ENCODE data around the gene UCN.
"Not testable (repeated sequence)": the region's sequence is repeated elsewhere in the genome, so short reads cannot be mapped to it uniquely, and the experiment has no call there.

Gene UCN

DNA sequence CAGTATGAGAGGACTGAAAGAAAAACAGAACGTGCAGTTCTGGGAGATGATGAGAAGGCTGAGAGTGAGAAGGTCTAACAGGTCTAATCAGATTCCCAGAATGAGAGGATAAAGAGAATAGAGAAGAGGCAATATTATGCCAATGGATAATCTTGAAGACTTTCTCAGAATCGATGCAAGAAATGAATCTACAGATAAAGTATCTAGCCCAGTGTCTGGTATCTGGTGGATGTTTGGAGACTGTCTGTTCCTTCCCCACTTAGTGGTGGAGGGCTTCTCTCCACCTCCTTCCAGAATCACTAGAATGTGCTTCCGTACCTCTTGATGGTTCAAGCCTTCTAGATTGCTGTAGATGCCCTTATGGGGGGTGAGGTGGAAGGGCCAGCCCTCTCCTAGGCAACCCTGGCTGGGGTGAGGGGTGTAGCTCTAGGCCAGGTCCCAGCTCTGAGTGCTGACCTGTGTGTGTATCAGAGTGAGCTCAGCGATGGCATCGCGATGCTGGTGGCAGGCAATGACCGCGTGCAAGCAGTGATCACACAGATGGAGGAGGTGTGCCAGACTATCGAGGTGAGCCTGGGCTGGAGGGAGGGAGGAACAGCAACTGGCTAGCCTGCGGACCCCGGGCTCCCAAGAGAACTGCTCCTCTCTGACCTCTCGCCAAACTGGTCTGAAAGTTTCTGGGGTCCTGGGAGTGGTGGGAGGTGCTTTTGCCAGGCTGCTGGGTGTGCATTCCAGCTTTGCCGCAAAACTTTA is 3.6 kb downstream of the UCN start:
- Mint-ChIP-seq H3K36me3 (peaks cover 3% of the 10 kb centered on the region), H3K4me1 (no peaks in the 10 kb centered on the region), H3K9me3 (no peaks in the 10 kb centered on the region), H3K27me3 (peaks cover 12% of the 10 kb centered on the region), H3K27ac (no peak overlapping the region), H3K4me3 (no peak overlapping the region)

DNA sequence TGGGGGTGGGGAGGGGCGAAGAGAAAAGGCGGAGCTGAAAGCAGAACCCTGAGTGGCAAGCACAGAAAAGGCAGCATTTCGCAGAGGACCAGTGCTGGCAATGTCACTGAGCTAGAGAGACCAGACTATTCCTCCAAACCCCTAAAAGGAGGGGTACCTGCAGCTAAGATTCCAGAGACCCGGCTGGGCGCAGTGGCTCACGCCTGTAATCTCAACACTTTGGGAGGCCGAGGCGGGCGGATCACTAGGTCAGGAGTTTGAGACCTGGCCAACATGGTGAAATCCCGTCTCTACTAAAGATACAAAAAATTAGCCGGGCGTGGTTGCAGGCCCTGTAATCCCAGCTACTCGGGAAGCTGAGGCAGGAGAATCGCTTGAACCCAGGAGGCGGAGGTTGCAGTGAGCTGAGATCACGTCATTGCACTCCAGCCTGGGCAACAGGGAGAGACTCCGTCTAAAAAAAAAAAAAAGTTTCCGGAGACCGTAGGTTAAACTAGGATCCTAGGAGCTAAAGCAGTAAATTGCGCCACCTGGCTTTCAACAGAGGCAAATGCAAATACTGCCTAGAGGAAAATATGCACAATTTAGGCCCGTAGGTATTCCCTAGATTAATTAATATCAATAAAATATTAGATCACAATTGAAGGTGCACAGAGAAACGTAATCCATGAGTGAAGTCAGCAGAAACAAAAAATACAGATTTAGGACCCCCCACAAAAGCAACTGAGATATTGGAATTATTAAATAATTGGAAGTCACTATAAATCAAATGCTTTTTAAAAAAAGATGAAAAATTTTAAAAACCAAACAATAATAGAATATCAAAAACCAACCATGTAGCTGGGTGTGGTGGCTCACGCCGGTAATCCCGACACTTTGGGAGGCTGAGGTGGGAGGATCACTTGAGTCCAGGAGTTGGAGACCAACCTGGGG is 4.9 kb downstream of the UCN start:
- H3K4me1 Mint-ChIP-seq, result no peaks in the 10 kb centered on the region
- no peak overlapping the region for H3K27ac Mint-ChIP-seq
- peak overlapping the region; percentile 63 for H3K4me3 Mint-ChIP-seq
- no peaks in the 10 kb centered on the region for H3K9me3 Mint-ChIP-seq
- peaks cover 12% of the 10 kb centered on the region for H3K27me3 Mint-ChIP-seq
- H3K36me3 Mint-ChIP-seq, result no peaks in the 10 kb centered on the region

DNA sequence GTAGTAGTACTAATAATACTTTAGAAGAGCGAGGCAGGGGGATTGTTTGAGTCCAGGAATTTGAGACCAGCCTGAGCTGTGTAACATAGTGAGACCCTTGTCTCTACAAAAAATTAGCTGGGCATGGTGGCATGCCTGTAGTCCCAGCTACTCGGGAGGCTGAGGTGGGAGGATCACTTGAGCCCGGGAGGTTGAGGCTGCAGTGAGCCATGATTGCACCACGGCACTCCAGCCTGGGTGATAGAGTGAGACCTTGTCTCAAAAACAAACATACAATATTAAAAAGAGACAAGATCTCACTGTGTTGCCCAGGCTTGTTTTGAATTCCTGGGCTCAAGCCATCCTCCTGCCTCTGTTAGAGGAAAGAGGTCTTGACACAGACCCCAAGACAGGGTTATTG is 7.6 kb downstream of the UCN start:
- not testable (repeated sequence) for H3K4me3 Mint-ChIP-seq, H3K36me3 Mint-ChIP-seq, H3K4me1 Mint-ChIP-seq, H3K27ac Mint-ChIP-seq, H3K9me3 Mint-ChIP-seq
- peaks cover 12% of the 10 kb centered on the region for H3K27me3 Mint-ChIP-seq

DNA sequence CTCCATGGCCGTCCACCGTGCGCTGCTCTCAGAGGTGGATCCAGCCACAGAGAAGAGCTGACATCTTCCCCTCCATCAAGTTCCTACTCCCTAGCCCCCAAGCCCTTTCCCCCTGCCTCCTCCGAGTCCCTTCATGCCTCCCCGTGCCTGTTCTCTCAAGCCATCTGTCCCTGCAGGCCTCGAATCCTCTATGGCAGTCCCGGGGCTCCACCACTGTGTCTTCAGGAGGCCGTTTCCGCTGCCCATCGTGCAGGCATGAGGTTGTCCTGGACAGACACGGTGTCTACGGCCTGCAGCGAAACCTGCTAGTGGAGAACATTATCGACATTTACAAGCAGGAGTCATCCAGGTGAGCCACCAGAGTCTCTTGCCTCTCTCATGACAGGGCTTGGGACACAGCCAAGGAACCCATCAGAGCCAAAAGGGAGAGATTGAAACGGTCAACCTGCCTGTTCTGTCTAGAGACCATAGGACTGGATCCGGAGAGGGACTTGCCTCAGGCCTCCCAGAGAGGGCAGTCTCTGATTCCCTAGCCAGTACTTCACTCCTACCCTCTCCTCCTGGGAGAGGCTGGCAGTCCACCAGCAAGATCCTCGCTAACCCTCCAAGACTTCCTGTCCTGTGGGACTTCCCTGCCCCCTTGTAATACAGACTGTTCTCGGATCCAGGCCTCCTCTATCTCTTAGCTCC is 9.7 kb downstream of the UCN start:
- Mint-ChIP-seq H3K27me3 (no peaks in the 10 kb centered on the region), H3K4me1 (no peaks in the 10 kb centered on the region), H3K36me3 (no peaks in the 10 kb centered on the region), H3K9me3 (no peaks in the 10 kb centered on the region), H3K27ac (no peak overlapping the region), H3K4me3 (no peak overlapping the region)

DNA sequence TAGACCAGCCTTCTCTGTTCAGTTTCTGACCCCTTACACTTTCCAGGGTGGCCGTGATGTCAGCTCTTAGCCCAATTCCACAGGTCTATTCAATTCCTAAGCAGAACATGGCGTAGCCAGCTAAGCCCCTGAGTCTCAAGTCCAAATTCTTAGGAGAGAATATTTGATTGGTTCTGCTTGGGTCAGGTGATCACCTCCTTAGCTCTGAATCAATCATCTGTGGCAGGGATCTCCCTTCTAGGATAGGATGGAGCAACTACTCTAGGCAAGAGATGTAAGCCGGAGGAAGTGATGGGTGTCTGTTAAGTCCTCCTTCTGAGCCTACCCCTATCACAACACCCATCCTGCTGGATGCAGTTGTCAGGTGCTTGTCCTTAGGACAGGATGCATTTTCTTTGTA is 11.1 kb downstream of the UCN start:
- Mint-ChIP-seq H3K4me3 (no peak overlapping the region), H3K4me1 (no peaks in the 10 kb centered on the region), H3K9me3 (no peaks in the 10 kb centered on the region), H3K27ac (no peak overlapping the region), H3K27me3 (no peaks in the 10 kb centered on the region), H3K36me3 (no peaks in the 10 kb centered on the region)

DNA sequence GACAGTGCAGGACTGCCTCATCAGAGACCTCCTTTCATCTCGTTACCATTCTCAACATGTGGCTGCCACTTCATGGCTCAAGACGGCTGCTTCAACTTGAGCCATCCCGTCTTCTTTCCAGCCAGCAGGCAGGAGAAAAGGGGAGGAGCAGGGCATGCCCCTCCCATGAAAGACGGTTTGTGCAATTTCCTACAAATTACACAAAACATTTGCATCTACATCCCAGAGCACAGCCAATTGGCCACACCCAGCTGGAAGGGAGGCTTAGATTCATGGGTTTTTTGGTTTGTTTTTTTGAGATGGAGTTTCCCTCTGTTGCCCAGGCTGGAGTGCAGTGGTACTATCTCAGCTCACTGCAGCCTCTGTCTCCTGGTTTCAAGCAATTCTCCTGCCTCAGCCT is 11.8 kb downstream of the UCN start:
- Mint-ChIP-seq H3K9me3 (no peaks in the 10 kb centered on the region), H3K4me3 (no peak overlapping the region), H3K4me1 (no peaks in the 10 kb centered on the region), H3K27ac (no peak overlapping the region), H3K27me3 (peaks cover 2% of the 10 kb centered on the region), H3K36me3 (no peaks in the 10 kb centered on the region)

DNA sequence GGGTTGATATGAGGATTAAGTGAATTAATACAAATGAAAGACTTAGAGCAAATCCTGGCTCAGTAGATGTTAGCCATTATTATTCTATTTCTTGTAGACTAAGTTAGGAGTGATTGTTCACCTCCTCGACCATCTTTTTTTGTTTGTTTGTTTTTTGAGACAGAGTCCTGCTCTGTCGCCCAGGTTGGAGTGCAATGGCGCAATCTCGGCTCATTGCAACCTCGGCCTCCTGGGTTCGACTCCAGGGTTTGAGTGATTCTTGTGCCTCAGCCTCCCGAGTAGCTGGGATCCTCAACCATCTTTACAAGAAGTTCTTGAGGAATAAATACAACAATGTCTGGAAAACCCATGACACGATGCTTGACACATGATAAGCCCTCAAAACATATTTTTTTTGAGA is 13.3 kb downstream of the UCN start:
- H3K4me1 Mint-ChIP-seq, result no peaks in the 10 kb centered on the region
- H3K27ac Mint-ChIP-seq, result peak overlapping the region; percentile 35
- no peaks in the 10 kb centered on the region for H3K9me3 Mint-ChIP-seq
- H3K4me3 Mint-ChIP-seq, result no peak overlapping the region
- peaks cover 3% of the 10 kb centered on the region for H3K27me3 Mint-ChIP-seq
- H3K36me3 Mint-ChIP-seq, result no peaks in the 10 kb centered on the region

DNA sequence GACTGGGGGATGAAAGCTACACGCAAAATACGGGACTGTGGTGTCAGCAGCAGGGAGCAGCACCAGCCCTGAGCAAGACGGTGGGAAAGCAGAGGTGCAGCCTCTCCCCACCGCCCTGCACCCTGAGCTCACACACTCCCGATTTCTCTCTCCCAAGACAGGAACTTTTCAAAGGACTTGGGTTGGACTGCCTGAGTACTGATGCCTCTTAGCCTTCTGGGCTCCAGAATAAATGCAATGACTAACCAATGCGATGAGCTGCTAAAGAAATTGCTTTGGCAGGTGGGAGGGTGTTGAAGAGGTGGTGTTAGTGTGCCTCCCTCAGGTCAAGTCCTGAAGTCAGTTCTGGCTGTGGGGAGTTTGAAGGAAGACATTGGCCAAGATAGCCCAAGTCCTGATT is 16.4 kb downstream of the UCN start:
- H3K27ac Mint-ChIP-seq, result no peak overlapping the region
- H3K9me3 Mint-ChIP-seq, result no peaks in the 10 kb centered on the region

DNA sequence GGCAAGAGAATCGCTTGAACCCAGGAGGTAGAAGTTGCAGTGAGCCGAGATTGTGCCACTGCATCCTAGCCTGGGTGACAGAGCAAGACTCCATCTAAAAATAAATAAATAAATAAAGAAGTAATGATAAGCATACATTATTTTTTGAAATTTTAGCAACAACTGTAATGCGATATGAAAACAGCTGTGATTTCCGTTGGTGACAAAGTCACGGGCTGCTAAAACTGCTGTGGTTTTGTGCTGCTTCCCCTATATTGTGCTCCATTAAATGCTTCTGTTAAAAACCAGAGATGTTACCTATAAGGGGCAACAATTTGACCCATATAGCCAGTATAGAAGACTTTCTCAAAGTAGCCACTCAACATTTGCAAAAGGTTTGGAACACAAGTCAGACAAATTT is 17.7 kb downstream of the UCN start:
- Mint-ChIP-seq H3K27ac (no peak overlapping the region), H3K9me3 (no peaks in the 10 kb centered on the region), H3K27me3 (peaks cover 6% of the 10 kb centered on the region), H3K4me1 (no peaks in the 10 kb centered on the region), H3K4me3 (no peak overlapping the region), H3K36me3 (no peaks in the 10 kb centered on the region)

More for the DNA sequence above, 16.4 kb downstream of the UCN start:
- Mint-ChIP-seq H3K4me3 (no peak overlapping the region), H3K27me3 (peaks cover 6% of the 10 kb centered on the region), H3K36me3 (no peaks in the 10 kb centered on the region), H3K4me1 (no peaks in the 10 kb centered on the region)

DNA sequence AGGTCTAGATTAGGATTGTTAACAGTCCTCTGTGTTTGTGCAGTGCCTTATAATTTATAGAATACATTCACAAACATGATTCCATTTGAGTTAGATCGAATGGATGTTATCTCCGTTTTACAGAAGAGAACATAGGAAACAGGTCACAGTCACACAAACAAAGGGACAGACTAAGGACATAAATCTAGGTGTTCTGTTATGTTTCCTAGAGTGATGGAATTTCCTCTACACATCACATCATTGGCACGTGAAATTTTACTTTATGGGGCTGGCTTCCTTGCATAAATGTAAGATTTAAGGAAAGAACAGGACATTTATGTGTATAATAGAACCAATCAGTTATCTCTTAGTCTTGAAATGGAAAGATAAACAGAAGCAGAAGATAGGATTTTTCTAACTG is 19.6 kb downstream of the UCN start:
- Mint-ChIP-seq H3K4me1 (no peaks in the 10 kb centered on the region), H3K4me3 (no peak overlapping the region), H3K9me3 (no peaks in the 10 kb centered on the region), H3K27ac (no peak overlapping the region), H3K36me3 (no peaks in the 10 kb centered on the region), H3K27me3 (peaks cover 6% of the 10 kb centered on the region)

DNA sequence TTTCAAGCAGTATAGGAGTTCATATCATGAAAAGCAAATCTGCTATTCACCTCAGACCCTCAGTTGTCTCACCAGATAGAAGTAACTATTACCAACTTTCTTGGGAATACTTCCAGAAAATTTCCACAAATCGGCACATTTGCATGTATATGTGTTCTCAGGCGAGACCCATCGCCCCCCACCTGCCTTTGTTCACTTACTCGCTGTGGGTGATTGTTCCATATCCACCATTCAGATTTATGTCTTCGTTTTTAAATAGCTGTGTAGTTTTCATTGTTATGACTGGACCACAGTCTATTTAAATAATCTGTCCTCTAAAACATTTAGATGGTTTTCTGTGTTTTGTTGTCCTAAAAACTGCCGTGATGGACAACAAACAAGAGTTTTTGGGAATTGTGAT is 22.8 kb downstream of the UCN start:
- no peaks in the 10 kb centered on the region for H3K9me3 Mint-ChIP-seq
- H3K36me3 Mint-ChIP-seq, result no peaks in the 10 kb centered on the region
- H3K27ac Mint-ChIP-seq, result no peak overlapping the region
- H3K27me3 Mint-ChIP-seq, result peaks cover 3% of the 10 kb centered on the region
- no peak overlapping the region for H3K4me3 Mint-ChIP-seq
- H3K4me1 Mint-ChIP-seq, result no peaks in the 10 kb centered on the region

DNA sequence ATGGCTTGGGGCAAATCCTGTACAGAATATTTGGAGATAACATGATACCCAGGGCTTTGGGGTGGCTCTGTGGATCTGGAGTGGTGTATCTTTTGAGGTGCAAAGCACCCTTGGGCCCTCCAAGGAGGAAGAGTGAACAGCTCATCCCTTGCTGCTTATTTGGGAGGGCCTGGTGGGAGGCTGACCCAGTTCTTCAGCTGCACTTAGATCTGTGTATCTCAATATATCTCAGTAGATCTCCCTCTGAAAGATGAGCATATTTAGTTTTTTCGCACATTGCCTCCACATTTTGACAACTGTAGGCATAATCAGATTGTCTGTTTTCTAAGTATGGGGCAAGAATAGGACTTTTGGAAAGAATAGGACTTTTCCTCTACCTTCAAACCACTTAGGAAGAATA is 23.2 kb downstream of the UCN start:
- Mint-ChIP-seq H3K4me3 (no peak overlapping the region), H3K4me1 (peaks cover under 1% of the 10 kb centered on the region), H3K36me3 (no peaks in the 10 kb centered on the region), H3K27ac (no peak overlapping the region), H3K27me3 (peaks cover 3% of the 10 kb centered on the region), H3K9me3 (no peaks in the 10 kb centered on the region)

DNA sequence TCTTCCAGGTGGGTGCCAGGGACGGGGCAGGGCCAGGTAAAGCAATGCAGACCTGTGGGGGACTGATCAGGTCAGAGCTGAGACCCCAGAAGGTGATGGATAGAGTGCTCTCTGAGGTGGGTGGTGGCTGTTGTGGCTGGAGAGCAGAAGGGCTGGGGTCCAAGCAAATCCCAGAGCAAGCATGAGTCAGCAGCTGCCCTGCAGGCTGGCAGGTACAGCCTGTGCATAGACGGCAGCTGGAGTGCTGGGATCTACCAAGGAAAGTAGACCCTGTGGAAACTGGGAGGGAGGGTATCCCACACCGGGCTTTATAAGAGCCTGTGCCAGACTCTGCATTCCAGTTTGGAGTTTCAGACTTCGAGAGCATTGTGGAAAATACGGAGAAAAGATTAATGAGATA is 25.4 kb downstream of the UCN start:
- Mint-ChIP-seq H3K27me3 (peaks cover 2% of the 10 kb centered on the region), H3K4me3 (no peak overlapping the region), H3K4me1 (peaks cover 8% of the 10 kb centered on the region), H3K9me3 (no peaks in the 10 kb centered on the region), H3K27ac (no peak overlapping the region), H3K36me3 (no peaks in the 10 kb centered on the region)

DNA sequence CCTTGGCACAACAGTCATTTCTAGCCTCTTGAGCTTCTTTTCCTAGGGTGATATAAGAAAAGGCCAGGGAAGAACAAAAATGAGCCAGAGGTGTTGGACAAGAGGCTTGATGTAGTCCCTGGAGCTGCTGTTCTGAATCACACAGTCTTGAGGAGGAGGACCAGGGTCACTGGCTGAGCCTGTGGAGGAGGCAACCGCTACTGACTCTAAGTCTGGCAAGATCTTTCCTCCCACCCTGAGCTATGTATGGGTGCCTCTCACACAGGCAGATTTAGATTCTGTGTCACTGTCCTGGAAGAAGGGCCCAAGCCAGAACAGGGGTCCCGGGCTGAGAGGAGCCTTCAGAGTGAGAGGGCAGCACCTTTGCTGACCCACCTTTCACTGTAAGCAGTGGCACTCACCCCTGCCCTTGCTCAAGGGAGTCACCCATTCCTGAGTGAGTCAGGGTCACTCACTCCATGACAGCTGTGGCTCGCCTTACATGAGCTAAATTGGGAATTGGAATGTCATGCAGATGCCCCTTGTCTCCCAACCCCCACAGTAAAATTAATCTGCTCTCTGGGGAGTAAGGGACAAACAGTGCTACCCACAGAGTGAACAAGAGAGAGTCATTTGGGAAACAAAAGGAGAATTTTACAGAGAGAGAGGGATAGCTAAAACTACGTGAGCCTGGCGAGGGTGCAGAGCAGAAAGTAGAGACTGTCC is 26.2 kb downstream of the UCN start, which contains the start of gene TRIM54:
TRIM54 (plus strand) TSS at position 575 of the 705 bp plus-strand sequence. CDS start 303 bp downstream, outside the sequence.
- no peak within 1 kb of the TSS for H3K4me3 Mint-ChIP-seq
- no peaks in the 10 kb centered on the region for H3K36me3 Mint-ChIP-seq
- H3K9me3 Mint-ChIP-seq, result no peaks in the 10 kb centered on the region
- no peak within 1 kb of the TSS for H3K27ac Mint-ChIP-seq
- peaks cover 8% of the 10 kb centered on the region for H3K4me1 Mint-ChIP-seq
- H3K27me3 Mint-ChIP-seq, result peaks cover 2% of the 10 kb centered on the region

DNA sequence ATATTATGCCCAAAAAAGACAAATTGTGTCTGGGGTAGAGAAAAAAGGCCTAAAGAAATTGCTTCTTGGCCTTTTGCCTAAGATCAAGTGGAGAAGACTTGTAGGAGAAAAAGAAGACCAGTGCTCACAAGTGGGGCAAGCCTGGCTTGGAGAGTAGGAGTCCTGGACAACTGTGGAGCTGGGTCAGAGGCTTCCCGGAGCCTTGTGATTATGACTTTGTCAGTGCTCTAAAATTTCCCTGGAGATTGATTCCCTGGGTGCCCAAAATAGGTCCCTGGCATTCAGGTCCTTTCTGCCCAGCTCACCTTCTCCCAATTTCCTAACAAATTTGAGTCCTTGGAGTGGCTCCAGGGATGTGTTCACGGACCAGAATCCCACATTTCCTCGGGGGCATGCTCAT is 26.8 kb downstream of the UCN start:
- Mint-ChIP-seq H3K36me3 (no peaks in the 10 kb centered on the region), H3K4me1 (peaks cover 8% of the 10 kb centered on the region), H3K4me3 (no peak overlapping the region), H3K9me3 (no peaks in the 10 kb centered on the region), H3K27ac (no peak overlapping the region), H3K27me3 (peaks cover 2% of the 10 kb centered on the region)
